Liver (tissue), 3 donors: Measurements from ENCODE around the gene GIMAP1.

Experiments used
- JUND ChIP-seq, 2 donors: IDR thresholded peaks; 2 replicates each; pipeline ENCODE4 v1.6.1; 2016; ENCODE audit warnings: antibody characterized with exemption in 2 of 2
- MAX ChIP-seq: IDR thresholded peaks from 2 replicates; pipeline ENCODE4 v1.6.1; 2016; ENCODE audit warnings: antibody characterized with exemption
- RAD21 ChIP-seq, 2 donors: IDR thresholded peaks; 2 replicates each; pipeline ENCODE4 v1.6.1; 2016; ENCODE audit warnings: antibody characterized with exemption in 2 of 2, mild to moderate bottlenecking in 2 of 2
- RXRA ChIP-seq, 2 donors: IDR thresholded peaks; 2 replicates each; pipeline ENCODE4 v1.6.1; 2017 to 2018; ENCODE audit warnings: antibody characterized with exemption in 2 of 2, mild to moderate bottlenecking in 1 of 2
- SP1 ChIP-seq: IDR thresholded peaks from 2 replicates; pipeline ENCODE4 v1.6.1; 2018; ENCODE audit warnings: antibody characterized with exemption, mild to moderate bottlenecking
- YY1 ChIP-seq: IDR thresholded peaks from 2 replicates; pipeline ENCODE4 v1.6.1; 2016; ENCODE audit warnings: antibody characterized with exemption, mild to moderate bottlenecking
- TF ChIP-seq, protein P1 (sequence below): fragments of 150-350 bp; IDR thresholded peaks from 2 replicates; pipeline ENCODE4 v1.5.1; 2017; ENCODE audit warnings: improper control_type of control experiment, low read depth, low read length; ENCODE audit not compliant: missing input control
- TF ChIP-seq, protein P2 (sequence below): IDR thresholded peaks from 2 replicates; pipeline ENCODE4 v1.6.1; 2016; ENCODE audit warnings: antibody characterized with exemption
- donor health status: healthy.
- donor health status: healthy.

- TF ChIP-seq, protein P1, sequence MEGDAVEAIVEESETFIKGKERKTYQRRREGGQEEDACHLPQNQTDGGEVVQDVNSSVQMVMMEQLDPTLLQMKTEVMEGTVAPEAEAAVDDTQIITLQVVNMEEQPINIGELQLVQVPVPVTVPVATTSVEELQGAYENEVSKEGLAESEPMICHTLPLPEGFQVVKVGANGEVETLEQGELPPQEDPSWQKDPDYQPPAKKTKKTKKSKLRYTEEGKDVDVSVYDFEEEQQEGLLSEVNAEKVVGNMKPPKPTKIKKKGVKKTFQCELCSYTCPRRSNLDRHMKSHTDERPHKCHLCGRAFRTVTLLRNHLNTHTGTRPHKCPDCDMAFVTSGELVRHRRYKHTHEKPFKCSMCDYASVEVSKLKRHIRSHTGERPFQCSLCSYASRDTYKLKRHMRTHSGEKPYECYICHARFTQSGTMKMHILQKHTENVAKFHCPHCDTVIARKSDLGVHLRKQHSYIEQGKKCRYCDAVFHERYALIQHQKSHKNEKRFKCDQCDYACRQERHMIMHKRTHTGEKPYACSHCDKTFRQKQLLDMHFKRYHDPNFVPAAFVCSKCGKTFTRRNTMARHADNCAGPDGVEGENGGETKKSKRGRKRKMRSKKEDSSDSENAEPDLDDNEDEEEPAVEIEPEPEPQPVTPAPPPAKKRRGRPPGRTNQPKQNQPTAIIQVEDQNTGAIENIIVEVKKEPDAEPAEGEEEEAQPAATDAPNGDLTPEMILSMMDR = peak; percentile 14
- TF ChIP-seq MAX (peak; percentile 68), SP1 (no peak), YY1 (no peak), RXRA (IDR thresholded peaks at IDR 0.05) (no peak), RAD21 (IDR thresholded peaks at IDR 0.05) (peak; percentile 57 to 66), JUND (IDR thresholded peaks at IDR 0.05) (no peak)
- TF ChIP-seq, protein P2, sequence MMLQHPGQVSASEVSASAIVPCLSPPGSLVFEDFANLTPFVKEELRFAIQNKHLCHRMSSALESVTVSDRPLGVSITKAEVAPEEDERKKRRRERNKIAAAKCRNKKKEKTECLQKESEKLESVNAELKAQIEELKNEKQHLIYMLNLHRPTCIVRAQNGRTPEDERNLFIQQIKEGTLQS = no peak
These were observed 37.6 kb downstream of the GIMAP1 start for GRCh38 chr7:150753826-150754603.
